GM12891 (cell line): ENCODE data around the gene ZFYVE9.

Source experiments
- PAX5 ChIP-seq: IDR thresholded peaks from 2 replicates; pipeline ENCODE4 v1.6.1; 2011; ENCODE audit warnings: low read length, moderate library complexity, mild to moderate bottlenecking; ENCODE audit not compliant: insufficient read depth, severe bottlenecking
- POLR2A ChIP-seq: IDR thresholded peaks from 2 replicates; pipeline ENCODE4 v1.6.1; 2011; ENCODE audit warnings: low read depth, low read length, control low read depth
- POLR2AphosphoS5 ChIP-seq: IDR thresholded peaks from 2 replicates; pipeline ENCODE4 v1.6.1; 2011; ENCODE audit warnings: low read depth, low read length, control low read depth
- SPI1 ChIP-seq: IDR thresholded peaks from 2 replicates; pipeline ENCODE4 v1.6.1; 2011; ENCODE audit warnings: low read depth, low read length, control low read depth
- TAF1 ChIP-seq: IDR thresholded peaks from 2 replicates; pipeline ENCODE4 v1.6.1; 2011; ENCODE audit warnings: low read depth, low read length, control low read depth

- no peak for TF ChIP-seq POLR2AphosphoS5
- no peak for TF ChIP-seq POLR2A
- no peak for TF ChIP-seq TAF1
- TF ChIP-seq PAX5, result no peak
- no peak for TF ChIP-seq SPI1
These were observed 62.8 kb downstream of the ZFYVE9 start for GRCh38 chr1:52204696-52205095.
